Neural progenitor cell (in vitro differentiated cells): ENCODE data around the gene SESTD1. TPM values are rescaled to one million over a fixed set of nuclear protein-coding genes. Genes with fewer than 3 reads are reported as not detected.

Experiments
- DNase-seq: peaks from one replicate; pipeline ENCODE4 v3.0.0-alpha.2; 2016; ENCODE audit warnings: low spot score
- H2AFZ ChIP-seq: fragments of 200-600 bp; sonication (generic); replicated peaks from 2 replicates; pipeline ENCODE4 v1.6.1; 2016; ENCODE audit warnings: antibody characterized with exemption
- H3F3A ChIP-seq: fragments of 200-600 bp; sonication (generic); 2 replicates; pipeline ENCODE4 v1.6.1; 2016; ENCODE audit warnings: antibody characterized with exemption, low read depth
- H3K27ac ChIP-seq: fragments of 200-600 bp; sonication (generic); 2 replicates; pipeline ENCODE4 v1.5.1; 2016; ENCODE audit warnings: mild to moderate bottlenecking
- H3K27me3 ChIP-seq: fragments of 200-600 bp; sonication (generic); 2 replicates; pipeline ENCODE4 v1.6.1; 2016; ENCODE audit warnings: mild to moderate bottlenecking, moderate library complexity
- H3K36me3 ChIP-seq: fragments of 200-600 bp; sonication (generic); 2 replicates; pipeline ENCODE4 v1.5.1; 2016
- H3K4me1 ChIP-seq: fragments of 200-600 bp; sonication (generic); 2 replicates; pipeline ENCODE4 v1.6.1; 2016; ENCODE audit warnings: mixed run types
- H3K4me2 ChIP-seq: fragments of 200-600 bp; sonication (generic); 2 replicates; pipeline ENCODE4 v1.6.1; 2016
- H3K4me3 ChIP-seq: fragments of 200-600 bp; sonication (generic); 2 replicates; pipeline ENCODE4 v1.5.1; 2016
- H3K79me2 ChIP-seq: fragments of 200-600 bp; sonication (generic); 2 replicates; pipeline ENCODE4 v1.6.1; 2016; ENCODE audit warnings: low read depth
- H3K9ac ChIP-seq: fragments of 200-600 bp; sonication (generic); 2 replicates; pipeline ENCODE4 v1.6.1; 2016
- H3K9me3 ChIP-seq: fragments of 200-600 bp; sonication (generic); 2 replicates; pipeline ENCODE4 v1.5.1; 2016; ENCODE audit warnings: low read depth
- H4K20me1 ChIP-seq: fragments of 200-600 bp; sonication (generic); 2 replicates; pipeline ENCODE4 v1.6.1; 2016; ENCODE audit warnings: low read depth
- H3K27ac Mint-ChIP-seq: 3 replicates; pipeline ENCODE4 v1.8.0; 2021; ENCODE audit warnings: mixed read lengths
- H3K27me3 Mint-ChIP-seq: 2 replicates; pipeline ENCODE4 v1.8.0; 2022; ENCODE audit warnings: low read depth, mild to moderate bottlenecking, inconsistent platforms, moderate library complexity, mixed read lengths; ENCODE audit not compliant: insufficient read depth
- H3K36me3 Mint-ChIP-seq: 3 replicates; pipeline ENCODE4 v1.8.0; 2021; ENCODE audit warnings: mixed read lengths
- H3K4me1 Mint-ChIP-seq: 3 replicates; pipeline ENCODE4 v1.8.0; 2021; ENCODE audit warnings: mixed read lengths
- H3K4me3 Mint-ChIP-seq: 3 replicates; pipeline ENCODE4 v1.8.0; 2021; ENCODE audit warnings: mild to moderate bottlenecking, moderate library complexity, mixed read lengths
- H3K9me3 Mint-ChIP-seq: 3 replicates; pipeline ENCODE4 v1.8.0; 2020; ENCODE audit warnings: mixed read lengths
- EZH2 ChIP-seq: fragments of 200-600 bp; sonication (generic); IDR thresholded peaks from 2 replicates; pipeline ENCODE4 v1.6.1; 2017; ENCODE audit warnings: antibody characterized with exemption, mild to moderate bottlenecking, moderate library complexity
- EZH2phosphoT487 ChIP-seq: fragments of 200-600 bp; sonication (generic); IDR thresholded peaks from 2 replicates; pipeline ENCODE4 v1.6.1; 2017; ENCODE audit warnings: antibody characterized with exemption
- total RNA-seq: library from RNA; depleted of rRNA; stranded (reverse); fragments of >200 nt; gene quantifications from 2 replicates; pipeline ENCODE4 v1.2.3, GENCODE V29; 2015; ENCODE audit warnings: low replicate concordance
- TF ChIP-seq, protein P1 (sequence below): fragments of 200-600 bp; sonication (generic); IDR thresholded peaks from 2 replicates; pipeline ENCODE4 v1.5.1; 2017; ENCODE audit warnings: antibody characterized with exemption, mild to moderate bottlenecking

Gene SESTD1
- total RNA-seq, 1 donor from 2014 or later, result 43.1 TPM

DNA sequence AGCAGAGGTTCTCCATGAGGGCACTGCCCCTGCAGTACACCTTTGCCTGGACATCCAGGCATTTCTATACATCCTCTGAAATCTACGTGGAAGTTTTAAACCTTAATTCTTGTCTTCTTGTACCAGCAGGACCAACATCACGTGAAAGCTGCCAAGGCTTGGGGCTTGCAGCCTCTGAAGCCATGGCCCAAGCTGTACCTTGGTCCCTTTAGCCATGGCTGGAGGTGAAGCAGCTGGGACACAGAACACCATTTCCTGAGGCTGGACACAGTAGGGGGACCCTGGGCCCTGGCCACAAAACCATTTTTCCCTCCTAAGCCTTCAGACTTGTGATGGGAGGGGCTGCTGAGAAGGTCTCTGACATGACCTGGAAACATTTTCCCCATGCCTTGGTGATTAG, 181.9 kb downstream of the SESTD1 start:
- no peaks in the 10 kb centered on the region for H3K4me1 ChIP-seq
- no peaks in the 10 kb centered on the region for H3K9me3 ChIP-seq
- no peaks in the 10 kb centered on the region for H3K36me3 ChIP-seq
- no peaks in the 10 kb centered on the region for H3K27me3 ChIP-seq
- no peaks in the 10 kb centered on the region for H4K20me1 ChIP-seq
- Mint-ChIP-seq H3K36me3 (no peaks in the 10 kb centered on the region), H3K27me3 (peaks cover 5% of the 10 kb centered on the region), H3K4me1 (peaks cover 3% of the 10 kb centered on the region), H3K27ac (no peak overlapping the region), H3K9me3 (peaks cover 15% of the 10 kb centered on the region), H3K4me3 (no peak overlapping the region)
- H3F3A ChIP-seq, result no peaks in the 10 kb centered on the region
- no peak overlapping the region for H3K9ac ChIP-seq
- TF ChIP-seq, protein P1, sequence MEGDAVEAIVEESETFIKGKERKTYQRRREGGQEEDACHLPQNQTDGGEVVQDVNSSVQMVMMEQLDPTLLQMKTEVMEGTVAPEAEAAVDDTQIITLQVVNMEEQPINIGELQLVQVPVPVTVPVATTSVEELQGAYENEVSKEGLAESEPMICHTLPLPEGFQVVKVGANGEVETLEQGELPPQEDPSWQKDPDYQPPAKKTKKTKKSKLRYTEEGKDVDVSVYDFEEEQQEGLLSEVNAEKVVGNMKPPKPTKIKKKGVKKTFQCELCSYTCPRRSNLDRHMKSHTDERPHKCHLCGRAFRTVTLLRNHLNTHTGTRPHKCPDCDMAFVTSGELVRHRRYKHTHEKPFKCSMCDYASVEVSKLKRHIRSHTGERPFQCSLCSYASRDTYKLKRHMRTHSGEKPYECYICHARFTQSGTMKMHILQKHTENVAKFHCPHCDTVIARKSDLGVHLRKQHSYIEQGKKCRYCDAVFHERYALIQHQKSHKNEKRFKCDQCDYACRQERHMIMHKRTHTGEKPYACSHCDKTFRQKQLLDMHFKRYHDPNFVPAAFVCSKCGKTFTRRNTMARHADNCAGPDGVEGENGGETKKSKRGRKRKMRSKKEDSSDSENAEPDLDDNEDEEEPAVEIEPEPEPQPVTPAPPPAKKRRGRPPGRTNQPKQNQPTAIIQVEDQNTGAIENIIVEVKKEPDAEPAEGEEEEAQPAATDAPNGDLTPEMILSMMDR, result no peak
- TF ChIP-seq EZH2phosphoT487 (no peak), EZH2 (no peak)
- no peak overlapping the region for H3K27ac ChIP-seq
- H3K4me2 ChIP-seq, result no peak overlapping the region
- no peak overlapping the region for H3K4me3 ChIP-seq
- H3K79me2 ChIP-seq, result no peaks in the 10 kb centered on the region
- no peak for DNase-seq
- no peak overlapping the region for H2AFZ ChIP-seq

DNA sequence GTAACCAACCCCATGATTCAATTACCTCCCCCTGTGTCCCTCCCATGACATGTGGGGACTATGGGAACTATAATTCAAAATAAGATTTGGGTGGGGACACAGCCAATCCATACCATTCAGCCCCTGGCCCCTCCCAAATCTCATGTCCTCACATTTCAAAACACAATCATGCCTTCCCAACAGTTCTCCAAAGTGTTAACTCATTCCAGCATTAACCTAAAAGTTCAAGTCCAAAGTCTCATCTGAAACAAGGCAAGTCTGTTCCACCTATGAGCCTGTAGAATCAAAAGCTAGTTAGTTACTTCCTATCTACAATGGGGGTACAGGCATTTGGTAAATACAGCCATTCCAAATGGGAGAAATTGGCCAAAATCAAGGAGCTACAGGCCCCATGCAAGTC, 182.7 kb downstream of the SESTD1 start:
- TF ChIP-seq, protein P1, result no peak
- TF ChIP-seq EZH2phosphoT487 (no peak), EZH2 (no peak)
- H4K20me1 ChIP-seq, result no peaks in the 10 kb centered on the region
- no peaks in the 10 kb centered on the region for H3F3A ChIP-seq
- no peak for DNase-seq
- peaks cover 5% of the 10 kb centered on the region for H3K27me3 Mint-ChIP-seq
- no peaks in the 10 kb centered on the region for H3K36me3 Mint-ChIP-seq
- no peak overlapping the region for H3K4me3 ChIP-seq
- no peaks in the 10 kb centered on the region for H3K27me3 ChIP-seq
- no peak overlapping the region for H2AFZ ChIP-seq
- no peak overlapping the region for H3K4me2 ChIP-seq
- H3K4me3 Mint-ChIP-seq, result no peak overlapping the region
- H3K4me1 ChIP-seq, result no peaks in the 10 kb centered on the region
- H3K27ac ChIP-seq, result no peak overlapping the region
- H3K4me1 Mint-ChIP-seq, result peaks cover 3% of the 10 kb centered on the region
- H3K9me3 Mint-ChIP-seq, result peaks cover 20% of the 10 kb centered on the region
- no peaks in the 10 kb centered on the region for H3K36me3 ChIP-seq
- H3K9me3 ChIP-seq, result no peaks in the 10 kb centered on the region
- no peaks in the 10 kb centered on the region for H3K79me2 ChIP-seq
- H3K27ac Mint-ChIP-seq, result no peak overlapping the region
- H3K9ac ChIP-seq, result no peak overlapping the region

DNA sequence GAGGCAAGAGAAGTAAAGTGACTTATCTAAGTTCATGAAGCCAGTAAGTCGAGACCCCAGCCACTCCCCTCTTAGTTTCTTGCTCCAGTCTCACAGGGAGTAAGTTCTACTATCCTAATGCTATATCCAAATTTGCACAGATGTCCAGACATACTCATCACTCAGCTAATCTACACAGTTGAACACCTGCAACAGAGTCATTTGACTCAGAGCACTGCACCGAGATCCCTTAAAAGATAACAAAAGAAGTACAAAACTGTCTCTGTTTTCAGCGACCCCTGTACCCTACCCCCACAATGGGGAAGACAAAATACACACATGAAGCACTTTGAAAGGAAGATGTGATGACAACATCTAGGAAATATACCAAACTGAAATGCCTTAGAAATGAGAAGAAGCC, 192.1 kb downstream of the SESTD1 start:
- Mint-ChIP-seq H3K27ac (no peak overlapping the region), H3K4me1 (no peaks in the 10 kb centered on the region), H3K27me3 (peaks cover 2% of the 10 kb centered on the region), H3K9me3 (peaks cover 13% of the 10 kb centered on the region), H3K36me3 (no peaks in the 10 kb centered on the region), H3K4me3 (no peak overlapping the region)
- H3K79me2 ChIP-seq, result no peaks in the 10 kb centered on the region
- H3K9ac ChIP-seq, result no peak overlapping the region
- no peak overlapping the region for H3K4me3 ChIP-seq
- H3K4me2 ChIP-seq, result no peak overlapping the region
- H3F3A ChIP-seq, result no peaks in the 10 kb centered on the region
- no peaks in the 10 kb centered on the region for H3K36me3 ChIP-seq
- no peak for DNase-seq
- no peak for TF ChIP-seq EZH2phosphoT487
- TF ChIP-seq, protein P1, result no peak
- no peak for TF ChIP-seq EZH2
- no peaks in the 10 kb centered on the region for H3K4me1 ChIP-seq
- no peaks in the 10 kb centered on the region for H3K27me3 ChIP-seq
- no peak overlapping the region for H3K27ac ChIP-seq
- H3K9me3 ChIP-seq, result no peaks in the 10 kb centered on the region
- no peaks in the 10 kb centered on the region for H4K20me1 ChIP-seq
- no peak overlapping the region for H2AFZ ChIP-seq
